Measurements from ENCODE around the gene CCL19. TPM values are rescaled to one million over a fixed set of nuclear protein-coding genes. Genes with fewer than 3 reads are reported as not detected.
"Not testable (repeated sequence)": the region's sequence is repeated elsewhere in the genome, so short reads cannot be mapped to it uniquely, and the experiment has no call there.

The CCL19 gene
- not detected for total RNA-seq

DNA sequence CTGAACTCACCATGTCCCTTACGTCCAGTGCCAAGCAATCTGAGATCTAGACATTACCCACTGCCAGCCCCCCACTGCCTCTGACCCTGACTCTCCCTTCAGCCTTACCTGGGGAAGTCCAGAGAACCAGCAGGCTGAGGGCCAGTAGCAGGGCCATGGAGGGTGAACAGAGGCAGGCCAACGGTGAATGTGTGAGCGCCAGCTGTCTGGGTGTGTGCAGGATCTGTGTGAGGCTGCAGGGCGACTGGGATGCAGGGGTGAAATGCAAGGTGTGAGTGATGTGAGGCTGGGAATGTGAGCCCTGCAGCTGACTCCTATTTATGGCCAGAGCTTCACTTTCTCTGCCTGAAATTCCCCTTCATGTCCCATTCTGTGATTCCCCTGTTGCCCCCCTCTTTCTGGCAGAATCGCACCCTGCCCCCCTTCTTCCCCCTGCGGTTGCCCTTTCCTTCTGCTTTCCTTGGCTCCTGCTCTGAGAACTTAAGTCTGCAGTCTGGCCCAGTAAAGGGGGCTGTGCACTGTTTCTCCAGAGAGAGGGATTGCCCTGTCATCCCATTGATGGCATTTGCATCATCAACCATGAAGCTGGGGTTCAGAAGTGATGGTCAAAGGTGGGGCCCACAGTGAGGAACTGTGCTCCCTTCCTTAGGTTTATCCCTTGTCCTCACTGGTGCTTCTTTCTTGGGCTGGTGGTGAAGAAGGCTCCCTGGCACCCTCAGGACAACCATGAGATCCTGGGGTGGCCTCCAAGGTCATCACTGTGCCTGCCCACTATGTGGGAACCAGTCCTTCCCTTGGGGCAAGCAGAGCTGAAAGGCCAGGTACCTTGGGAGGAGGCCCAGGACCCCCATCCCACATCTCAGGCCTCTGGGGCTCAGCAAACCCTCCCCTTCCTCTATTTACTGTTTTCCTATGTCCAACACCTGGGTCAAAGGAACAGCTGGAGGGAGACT is at the start of gene CCL19:
TSS of gene CCL19 (minus strand) at position 294 of the 953 bp plus-strand sequence. CDS start at position 157, 137 bp downstream.
- no peak within 1 kb of the TSS for H3K27ac Mint-ChIP-seq
- no peak within 1 kb of the TSS for H3K4me3 Mint-ChIP-seq
- no peaks in the 10 kb centered on the region for H3K4me1 Mint-ChIP-seq (ENCODE audit: low read depth)
- H3K36me3 Mint-ChIP-seq (ENCODE audit: insufficient read depth in 2 of 2), result no peaks in the 10 kb centered on the region
- peaks cover 11% of the 10 kb centered on the region for H3K27me3 Mint-ChIP-seq (ENCODE audit: low read depth)
- H3K9me3 Mint-ChIP-seq, result no peaks in the 10 kb centered on the region
- DNase-seq (no peak), ATAC-seq (replicated peaks in 1 of 2) (no peak)

DNA sequence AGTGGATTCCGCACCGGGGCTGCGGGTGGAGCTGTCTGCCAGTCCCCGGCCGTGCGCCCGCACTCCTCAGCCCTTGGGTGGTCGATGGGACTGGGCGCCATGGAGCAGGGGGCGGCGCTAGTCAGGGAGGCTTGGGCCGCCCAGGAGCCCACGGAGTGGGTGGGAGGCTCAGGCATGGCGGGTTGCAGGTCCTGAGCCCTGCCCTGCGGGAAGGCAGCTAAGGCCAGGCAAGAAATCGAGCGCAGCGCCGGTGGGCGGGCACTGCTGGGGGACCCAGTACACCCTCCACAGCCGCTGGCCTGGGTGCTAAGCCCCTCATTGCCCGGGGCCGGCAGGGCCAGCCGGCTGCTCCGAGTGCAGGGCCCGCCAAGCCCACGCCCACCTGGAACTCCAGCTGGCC is 49.1 kb upstream of the CCL19 start:
- H3K9me3 Mint-ChIP-seq; ATAC-seq (replicated peaks in 1 of 2); H3K4me3 Mint-ChIP-seq; H3K27ac Mint-ChIP-seq; H3K36me3 Mint-ChIP-seq (ENCODE audit: insufficient read depth in 2 of 2); DNase-seq: not testable (repeated sequence)
- Mint-ChIP-seq H3K27me3 (ENCODE audit: low read depth) (peaks cover 11% of the 10 kb centered on the region), H3K4me1 (ENCODE audit: low read depth) (peaks cover 16% of the 10 kb centered on the region)

DNA sequence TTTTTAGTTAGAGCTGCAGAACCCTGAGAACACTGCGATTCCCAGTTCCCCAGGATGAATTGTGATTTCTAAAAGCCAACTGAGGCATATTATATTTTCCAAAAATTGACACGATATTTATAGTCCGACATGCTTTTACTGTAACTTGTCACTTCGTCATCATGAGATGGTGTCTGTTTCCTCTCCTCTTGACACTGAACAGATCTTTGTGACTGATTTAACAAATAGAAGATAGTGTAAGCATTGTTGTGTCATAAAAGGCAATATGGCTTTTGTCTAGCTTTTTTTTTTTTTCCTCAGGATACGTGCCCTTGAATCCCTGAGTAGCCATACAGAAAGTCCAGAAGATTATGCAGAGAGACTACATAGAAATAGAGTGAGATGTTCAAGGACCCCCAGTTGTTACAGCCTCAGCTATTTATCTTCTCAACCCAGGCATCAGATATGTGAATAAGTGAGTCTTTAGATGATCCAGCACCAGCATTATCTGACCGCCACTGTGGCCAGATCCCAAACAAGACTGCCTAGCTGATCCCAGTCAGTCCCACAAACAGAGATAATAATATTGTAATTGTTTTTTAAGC is 46.7 kb upstream of the CCL19 start:
- no peak for ATAC-seq (replicated peaks in 1 of 2)
- Mint-ChIP-seq H3K27me3 (ENCODE audit: low read depth) (peaks cover 11% of the 10 kb centered on the region), H3K36me3 (ENCODE audit: insufficient read depth in 2 of 2) (no peaks in the 10 kb centered on the region), H3K9me3 (no peaks in the 10 kb centered on the region), H3K4me3 (no peak overlapping the region), H3K27ac (no peak overlapping the region), H3K4me1 (ENCODE audit: low read depth) (peaks cover 7% of the 10 kb centered on the region)
- DNase-seq, result no peak

DNA sequence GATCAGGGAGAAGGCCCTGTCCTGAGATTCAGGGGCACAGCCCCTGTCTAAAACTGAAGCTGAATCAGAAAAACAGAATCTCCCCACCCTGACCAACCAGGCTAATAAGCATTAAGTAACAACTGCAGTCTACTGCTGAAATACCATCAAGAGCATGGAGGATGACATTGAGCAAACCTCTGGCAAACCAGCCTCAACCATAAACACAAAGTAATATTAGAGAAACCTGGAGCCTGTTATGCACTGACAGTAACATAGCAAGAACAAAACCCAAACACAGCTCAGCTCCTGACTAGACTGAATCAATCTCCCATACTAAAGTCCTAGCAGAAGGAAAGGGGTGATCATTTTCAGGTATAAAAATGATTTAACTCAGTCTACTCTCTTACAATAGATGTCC is 43.6 kb upstream of the CCL19 start:
- no peak overlapping the region for H3K4me3 Mint-ChIP-seq
- no peak for ATAC-seq (replicated peaks in 1 of 2)

DNA sequence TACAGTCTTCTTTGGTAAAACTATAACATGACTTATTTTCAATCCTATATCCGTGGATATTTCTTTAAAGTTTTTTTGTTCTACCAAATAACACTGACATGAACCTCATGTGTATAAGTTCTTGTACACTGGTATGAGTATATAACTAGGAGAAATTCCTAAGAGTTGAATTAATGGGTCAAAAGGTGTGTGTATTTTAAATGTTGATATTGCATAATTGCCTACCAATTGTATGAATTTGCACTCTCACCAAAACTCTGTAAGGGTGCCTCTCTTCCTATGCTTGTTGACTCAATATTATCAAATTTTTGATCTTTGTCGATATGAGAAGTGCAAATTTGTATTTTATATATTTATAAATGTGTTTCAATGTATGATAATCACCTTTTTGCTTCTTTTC is 41.8 kb upstream of the CCL19 start:
- Mint-ChIP-seq H3K27me3 (ENCODE audit: low read depth) (peaks cover 9% of the 10 kb centered on the region), H3K36me3 (ENCODE audit: insufficient read depth in 2 of 2) (no peaks in the 10 kb centered on the region), H3K27ac (no peak overlapping the region), H3K9me3 (no peaks in the 10 kb centered on the region), H3K4me3 (no peak overlapping the region), H3K4me1 (ENCODE audit: low read depth) (no peaks in the 10 kb centered on the region)
- ATAC-seq (replicated peaks in 1 of 2), result no peak
- DNase-seq, result no peak

More for the DNA sequence above, 43.6 kb upstream of the CCL19 start:
- no peak for DNase-seq
- no peak overlapping the region for H3K27ac Mint-ChIP-seq
- H3K9me3 Mint-ChIP-seq, result no peaks in the 10 kb centered on the region
- H3K36me3 Mint-ChIP-seq (ENCODE audit: insufficient read depth in 2 of 2), result no peaks in the 10 kb centered on the region
- no peaks in the 10 kb centered on the region for H3K4me1 Mint-ChIP-seq (ENCODE audit: low read depth)
- peaks cover 11% of the 10 kb centered on the region for H3K27me3 Mint-ChIP-seq (ENCODE audit: low read depth)

DNA sequence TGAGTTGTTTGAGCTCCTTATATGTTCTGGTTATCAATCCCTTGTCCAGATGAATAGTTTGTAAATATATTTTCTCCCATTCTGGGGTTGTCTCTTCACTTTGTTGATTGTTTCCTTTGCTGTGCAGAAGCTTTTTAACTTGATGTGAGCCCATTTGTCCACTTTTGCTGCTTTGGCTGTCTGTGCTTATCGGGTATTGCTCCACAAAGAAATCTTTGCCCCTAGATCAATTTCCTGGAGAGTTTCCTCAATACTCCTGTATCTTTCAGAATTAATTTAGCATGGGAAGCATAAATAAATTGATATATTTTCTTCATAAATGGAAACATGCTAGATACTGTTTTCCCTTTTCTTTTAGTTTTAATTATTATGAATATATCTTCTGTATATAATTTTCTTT is 41.4 kb upstream of the CCL19 start:
- no peaks in the 10 kb centered on the region for H3K4me1 Mint-ChIP-seq (ENCODE audit: low read depth)
- H3K9me3 Mint-ChIP-seq, result no peaks in the 10 kb centered on the region
- H3K36me3 Mint-ChIP-seq (ENCODE audit: insufficient read depth in 2 of 2), result no peaks in the 10 kb centered on the region
- H3K27ac Mint-ChIP-seq, result no peak overlapping the region
- peaks cover 5% of the 10 kb centered on the region for H3K27me3 Mint-ChIP-seq (ENCODE audit: low read depth)
- no peak for ATAC-seq (replicated peaks in 1 of 2)
- DNase-seq, result no peak
- H3K4me3 Mint-ChIP-seq, result no peak overlapping the region

DNA sequence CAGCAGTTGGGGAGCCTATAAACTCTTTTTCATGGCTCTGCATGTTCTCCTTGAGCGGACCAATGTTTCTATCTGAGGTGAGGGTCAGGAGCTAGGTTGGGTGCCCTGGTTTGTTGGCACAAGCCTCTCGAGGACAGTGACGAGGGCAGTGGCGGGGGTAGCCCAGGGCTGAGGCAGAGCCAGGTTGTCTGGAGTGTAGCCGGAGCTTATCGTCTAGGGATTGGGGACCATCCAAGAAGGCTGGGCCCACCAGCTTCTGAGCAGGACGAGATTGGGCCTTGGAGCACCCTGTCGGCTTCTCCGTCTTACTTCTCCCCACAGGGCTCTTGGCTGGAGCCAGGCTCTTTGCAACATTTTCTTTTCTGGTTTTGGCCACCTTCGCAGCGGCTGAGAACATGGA is 32.1 kb upstream of the CCL19 start:
- DNase-seq, result no peak

DNA sequence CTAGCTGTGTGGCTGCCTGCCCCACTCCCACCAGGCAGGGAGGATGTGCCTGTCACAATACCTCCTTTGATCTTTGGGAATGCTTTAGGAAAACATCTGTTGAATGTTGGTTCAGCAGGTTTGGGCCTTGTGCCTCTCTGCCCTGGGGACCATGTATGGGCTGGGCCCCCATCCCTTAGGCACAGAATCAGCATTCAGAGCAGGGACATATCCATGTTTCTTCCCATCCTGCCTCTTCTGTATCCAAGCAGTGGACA is 28.6 kb upstream of the CCL19 start:
- ATAC-seq (replicated peaks in 1 of 2); H3K36me3 Mint-ChIP-seq (ENCODE audit: insufficient read depth in 2 of 2); H3K27me3 Mint-ChIP-seq (ENCODE audit: low read depth); H3K4me3 Mint-ChIP-seq; H3K9me3 Mint-ChIP-seq; H3K4me1 Mint-ChIP-seq (ENCODE audit: low read depth); H3K27ac Mint-ChIP-seq; DNase-seq: not testable (repeated sequence)

More for the DNA sequence above, 32.1 kb upstream of the CCL19 start:
- Mint-ChIP-seq H3K36me3 (ENCODE audit: insufficient read depth in 2 of 2) (no peaks in the 10 kb centered on the region), H3K27ac (no peak overlapping the region), H3K4me3 (no peak overlapping the region), H3K9me3 (no peaks in the 10 kb centered on the region), H3K27me3 (ENCODE audit: low read depth) (no peaks in the 10 kb centered on the region), H3K4me1 (ENCODE audit: low read depth) (no peaks in the 10 kb centered on the region)
- no peak for ATAC-seq (replicated peaks in 1 of 2)

DNA sequence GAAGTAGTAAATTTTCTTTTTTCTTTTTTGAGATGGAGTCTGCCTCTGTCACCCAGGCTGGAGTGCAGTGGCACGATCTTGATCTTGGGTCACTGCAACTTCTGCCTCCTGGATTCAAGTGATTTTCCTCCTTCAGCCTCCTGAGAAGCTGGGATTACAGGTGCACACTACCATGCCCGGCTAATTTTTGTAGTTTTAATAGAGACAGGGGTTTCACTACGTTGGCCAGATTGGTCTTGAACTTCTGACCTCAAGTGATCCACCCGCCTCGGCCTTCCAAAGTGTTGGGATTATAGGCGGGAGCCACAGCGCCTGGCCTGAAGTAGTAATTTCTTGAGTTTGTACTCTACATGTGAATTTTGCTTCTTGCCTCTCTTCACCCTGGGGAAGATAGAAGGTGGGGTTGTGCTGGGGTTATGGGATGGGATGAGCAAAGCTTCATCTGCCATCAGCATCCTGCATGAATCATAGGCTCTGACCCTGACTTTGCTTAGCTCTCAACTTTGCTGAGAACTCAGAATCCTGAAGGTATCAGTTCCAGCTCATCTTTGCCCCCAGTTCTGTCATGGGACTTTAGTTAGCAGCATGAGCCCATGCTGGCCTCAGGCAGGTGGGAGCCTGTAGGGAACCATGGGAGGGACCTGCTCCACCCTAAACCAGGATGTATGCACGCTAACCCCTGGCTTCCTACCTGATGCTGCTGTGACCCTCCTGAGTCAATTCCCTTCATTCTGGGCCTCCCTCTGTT is 28.1 kb upstream of the CCL19 start:
- Mint-ChIP-seq H3K27ac (no peak overlapping the region), H3K36me3 (ENCODE audit: insufficient read depth in 2 of 2) (no peaks in the 10 kb centered on the region), H3K4me1 (ENCODE audit: low read depth) (no peaks in the 10 kb centered on the region), H3K9me3 (no peaks in the 10 kb centered on the region), H3K27me3 (ENCODE audit: low read depth) (no peaks in the 10 kb centered on the region), H3K4me3 (no peak overlapping the region)
- no peak for ATAC-seq (replicated peaks in 1 of 2)
- DNase-seq, result no peak

DNA sequence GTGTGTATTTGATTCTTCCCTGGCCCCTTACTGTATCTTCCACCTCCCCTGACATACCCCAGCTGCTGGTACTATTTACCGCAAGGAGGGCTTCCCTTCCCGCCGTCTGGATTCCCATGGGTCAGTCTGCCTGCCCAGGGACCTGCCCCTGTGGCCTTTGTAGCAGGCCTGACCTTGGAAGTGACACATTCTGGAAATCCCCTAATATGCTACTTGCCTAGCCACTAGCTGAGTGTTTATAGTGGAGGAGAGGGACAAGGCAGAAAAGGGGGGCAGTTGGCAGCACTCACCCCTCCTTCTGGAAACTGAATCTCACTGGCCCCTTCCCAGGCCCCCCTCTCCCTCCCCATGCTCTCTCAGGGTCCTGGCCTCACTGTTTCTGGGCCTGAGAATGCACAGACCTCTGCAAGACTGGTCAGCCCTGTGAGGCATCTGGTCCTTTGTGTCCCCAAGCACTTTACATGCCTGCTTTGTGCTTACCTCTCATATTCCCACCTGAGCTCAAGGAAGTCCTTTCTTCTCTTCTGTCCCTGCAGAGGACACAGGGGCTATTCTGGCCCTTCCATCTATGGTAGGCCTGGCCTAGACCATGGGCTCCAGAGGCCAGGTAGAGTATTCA is 27.0 kb upstream of the CCL19 start:
- DNase-seq, result no peak
- ATAC-seq (replicated peaks in 1 of 2), result no peak
- H3K27ac Mint-ChIP-seq, result no peak overlapping the region
- no peaks in the 10 kb centered on the region for H3K9me3 Mint-ChIP-seq
- H3K27me3 Mint-ChIP-seq (ENCODE audit: low read depth), result peaks cover 8% of the 10 kb centered on the region
- H3K36me3 Mint-ChIP-seq (ENCODE audit: insufficient read depth in 2 of 2), result no peaks in the 10 kb centered on the region
- H3K4me3 Mint-ChIP-seq, result no peak overlapping the region
- H3K4me1 Mint-ChIP-seq (ENCODE audit: low read depth), result no peaks in the 10 kb centered on the region

DNA sequence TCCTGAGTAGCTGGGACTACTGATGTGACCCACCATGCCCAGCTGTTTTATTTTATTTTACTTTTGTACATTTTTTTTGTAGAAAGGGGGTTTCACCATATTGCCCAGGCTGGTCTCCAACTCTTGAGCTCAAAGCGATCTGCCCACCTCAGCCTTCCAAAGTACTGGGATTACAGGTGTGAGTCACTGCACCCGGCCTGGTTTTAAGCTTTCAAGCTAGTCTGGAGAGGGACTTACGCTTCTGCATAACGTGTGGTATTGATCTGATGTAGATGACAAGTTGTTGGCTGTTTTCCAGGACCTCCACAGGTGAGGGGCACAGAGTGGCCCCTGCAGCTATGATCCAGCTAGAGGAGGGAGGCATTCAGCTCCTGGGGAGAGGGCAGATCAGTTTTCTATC is 25.6 kb upstream of the CCL19 start:
- Mint-ChIP-seq H3K4me3 (no peak overlapping the region), H3K27me3 (ENCODE audit: low read depth) (peaks cover 17% of the 10 kb centered on the region), H3K9me3 (no peaks in the 10 kb centered on the region), H3K27ac (no peak overlapping the region), H3K36me3 (ENCODE audit: insufficient read depth in 2 of 2) (no peaks in the 10 kb centered on the region), H3K4me1 (ENCODE audit: low read depth) (no peaks in the 10 kb centered on the region)
- ATAC-seq (replicated peaks in 1 of 2) (no peak), DNase-seq (no peak)

DNA sequence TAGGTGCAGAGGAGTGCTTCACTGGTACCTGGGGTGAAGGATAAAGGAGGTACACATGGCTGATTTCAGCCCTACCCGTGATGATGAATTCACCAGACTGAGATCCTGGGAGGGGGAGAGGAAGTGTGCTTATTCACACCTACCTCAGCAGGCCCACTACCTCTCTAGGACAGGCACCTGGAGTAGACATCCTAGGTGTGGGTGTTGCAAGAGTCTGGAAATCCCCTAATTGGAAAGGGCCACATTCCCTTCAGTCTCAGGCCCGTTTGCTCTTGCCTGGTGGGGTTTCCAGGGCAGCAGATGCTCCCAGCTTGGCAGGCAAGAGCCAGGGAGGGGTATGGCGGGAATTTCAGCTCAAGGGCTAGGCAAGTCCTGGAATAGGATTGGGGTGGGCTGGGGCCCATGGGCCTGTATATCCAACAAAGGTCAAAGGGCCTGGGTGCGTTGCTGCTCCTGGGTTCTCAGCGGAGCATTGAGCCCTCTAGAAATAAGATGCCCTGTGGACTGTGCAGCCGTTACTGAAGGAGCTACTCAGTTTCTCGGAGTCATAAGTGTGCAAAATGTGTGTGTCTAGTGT is 24.7 kb upstream of the CCL19 start:
- no peaks in the 10 kb centered on the region for H3K9me3 Mint-ChIP-seq

DNA sequence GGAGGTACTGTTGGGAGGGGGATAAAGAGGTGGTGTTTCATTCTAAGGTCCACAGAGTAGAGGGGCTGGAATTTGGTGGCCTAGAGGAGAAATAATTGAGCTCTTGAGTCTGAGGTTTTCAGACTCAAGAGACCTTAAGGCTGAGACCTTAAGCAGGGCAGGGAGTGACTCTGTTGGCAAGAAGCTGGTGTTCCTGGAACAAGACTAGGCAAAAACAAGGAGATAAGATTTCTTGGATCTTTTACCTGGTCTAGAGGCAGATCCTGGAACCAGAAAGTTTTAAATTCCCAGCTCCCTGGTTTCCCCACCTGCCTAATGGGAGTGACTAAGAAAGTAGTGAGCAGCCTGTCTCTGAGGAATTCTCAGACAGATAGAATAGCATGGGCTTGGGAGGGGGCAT is 22.9 kb upstream of the CCL19 start:
- H3K27ac Mint-ChIP-seq, result no peak overlapping the region
- no peak for ATAC-seq (replicated peaks in 1 of 2)
- H3K4me3 Mint-ChIP-seq, result no peak overlapping the region
- H3K4me1 Mint-ChIP-seq (ENCODE audit: low read depth), result no peaks in the 10 kb centered on the region
- no peaks in the 10 kb centered on the region for H3K36me3 Mint-ChIP-seq (ENCODE audit: insufficient read depth in 2 of 2)
- peaks cover 19% of the 10 kb centered on the region for H3K27me3 Mint-ChIP-seq (ENCODE audit: low read depth)
- no peak for DNase-seq
- no peaks in the 10 kb centered on the region for H3K9me3 Mint-ChIP-seq

More for the DNA sequence above, 24.7 kb upstream of the CCL19 start:
- Mint-ChIP-seq H3K27ac (no peak overlapping the region), H3K27me3 (ENCODE audit: low read depth) (peaks cover 19% of the 10 kb centered on the region), H3K4me3 (no peak overlapping the region), H3K36me3 (ENCODE audit: insufficient read depth in 2 of 2) (no peaks in the 10 kb centered on the region), H3K4me1 (ENCODE audit: low read depth) (no peaks in the 10 kb centered on the region)
- ATAC-seq (replicated peaks in 1 of 2), result no peak
- DNase-seq, result no peak

Data from activated T-cell treated with anti-CD3 and anti-CD28 coated beads, Interleukin-2, amount 50 U/mL, for 72 hours (primary cell).